IMR-90 (cell line): ENCODE measurements around the gene DOCK1.

Source experiments
- CEBPB ChIP-seq: IDR thresholded peaks from 2 replicates; pipeline ENCODE4 v1.6.1; 2012; ENCODE audit warnings: low read depth, low read length, improper control_type of control experiment
- ELK1 ChIP-seq: fragments of 150-350 bp; IDR thresholded peaks from 2 replicates; pipeline ENCODE4 v1.6.1; 2016; ENCODE audit warnings: low read depth, mild to moderate bottlenecking, low read length, moderate library complexity, borderline replicate concordance
- POLR2A ChIP-seq: IDR thresholded peaks from 2 replicates; pipeline ENCODE4 v1.6.1; 2012; ENCODE audit warnings: mild to moderate bottlenecking, low read depth, low read length
- RAD21 ChIP-seq: IDR thresholded peaks from 2 replicates; pipeline ENCODE4 v1.6.1; 2012; ENCODE audit warnings: low read length, improper control_type of control experiment
- TF ChIP-seq, protein P1 (sequence below): conservative IDR thresholded peaks from 2 replicates; pipeline ENCODE4 v1.5.1; 2012; ENCODE audit warnings: mild to moderate bottlenecking, low read depth, low read length, improper control_type of control experiment
- TF ChIP-seq, protein P2 (sequence below): fragments of 150-350 bp; IDR thresholded peaks from 2 replicates; pipeline ENCODE4 v1.6.1; 2017; ENCODE audit warnings: mild to moderate bottlenecking, antibody characterized with exemption, low read length, low read depth

DNA sequence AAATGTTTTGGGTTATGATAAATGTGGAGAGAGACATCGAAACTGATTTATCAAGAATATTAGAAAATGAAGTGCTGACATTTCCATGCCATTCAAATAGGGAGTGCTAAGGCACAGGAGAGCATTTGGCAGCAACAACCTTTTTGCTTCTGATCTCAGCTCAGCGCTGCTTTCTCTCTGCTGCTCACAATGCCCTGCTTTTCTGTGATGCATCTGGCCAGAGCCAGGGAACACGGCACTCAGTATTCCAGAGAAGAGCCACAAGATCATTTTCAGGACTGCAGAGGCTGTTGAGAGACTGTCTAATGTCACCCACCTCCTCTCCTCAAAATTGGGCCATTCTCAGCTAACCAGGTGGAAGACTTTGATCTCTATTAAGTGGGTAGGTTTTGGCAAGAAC, 263.0 kb downstream of the DOCK1 start:
- TF ChIP-seq, protein P1, sequence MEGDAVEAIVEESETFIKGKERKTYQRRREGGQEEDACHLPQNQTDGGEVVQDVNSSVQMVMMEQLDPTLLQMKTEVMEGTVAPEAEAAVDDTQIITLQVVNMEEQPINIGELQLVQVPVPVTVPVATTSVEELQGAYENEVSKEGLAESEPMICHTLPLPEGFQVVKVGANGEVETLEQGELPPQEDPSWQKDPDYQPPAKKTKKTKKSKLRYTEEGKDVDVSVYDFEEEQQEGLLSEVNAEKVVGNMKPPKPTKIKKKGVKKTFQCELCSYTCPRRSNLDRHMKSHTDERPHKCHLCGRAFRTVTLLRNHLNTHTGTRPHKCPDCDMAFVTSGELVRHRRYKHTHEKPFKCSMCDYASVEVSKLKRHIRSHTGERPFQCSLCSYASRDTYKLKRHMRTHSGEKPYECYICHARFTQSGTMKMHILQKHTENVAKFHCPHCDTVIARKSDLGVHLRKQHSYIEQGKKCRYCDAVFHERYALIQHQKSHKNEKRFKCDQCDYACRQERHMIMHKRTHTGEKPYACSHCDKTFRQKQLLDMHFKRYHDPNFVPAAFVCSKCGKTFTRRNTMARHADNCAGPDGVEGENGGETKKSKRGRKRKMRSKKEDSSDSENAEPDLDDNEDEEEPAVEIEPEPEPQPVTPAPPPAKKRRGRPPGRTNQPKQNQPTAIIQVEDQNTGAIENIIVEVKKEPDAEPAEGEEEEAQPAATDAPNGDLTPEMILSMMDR, result no peak
- TF ChIP-seq, protein P2, sequence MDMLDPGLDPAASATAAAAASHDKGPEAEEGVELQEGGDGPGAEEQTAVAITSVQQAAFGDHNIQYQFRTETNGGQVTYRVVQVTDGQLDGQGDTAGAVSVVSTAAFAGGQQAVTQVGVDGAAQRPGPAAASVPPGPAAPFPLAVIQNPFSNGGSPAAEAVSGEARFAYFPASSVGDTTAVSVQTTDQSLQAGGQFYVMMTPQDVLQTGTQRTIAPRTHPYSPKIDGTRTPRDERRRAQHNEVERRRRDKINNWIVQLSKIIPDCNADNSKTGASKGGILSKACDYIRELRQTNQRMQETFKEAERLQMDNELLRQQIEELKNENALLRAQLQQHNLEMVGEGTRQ, result no peak
- TF ChIP-seq ELK1, result no peak
- TF ChIP-seq RAD21, result no peak
- no peak for TF ChIP-seq CEBPB
- TF ChIP-seq POLR2A, result no peak
